ENCODE measurements around the gene SPINK13. TPM values are rescaled to one million over a fixed set of nuclear protein-coding genes. Genes with fewer than 3 reads are reported as not detected.

The SPINK13 gene
- total and polyA plus RNA-seq, 8 donors, result 0.76 to 1.5 (median 1.1) TPM; not detected in 2

DNA sequence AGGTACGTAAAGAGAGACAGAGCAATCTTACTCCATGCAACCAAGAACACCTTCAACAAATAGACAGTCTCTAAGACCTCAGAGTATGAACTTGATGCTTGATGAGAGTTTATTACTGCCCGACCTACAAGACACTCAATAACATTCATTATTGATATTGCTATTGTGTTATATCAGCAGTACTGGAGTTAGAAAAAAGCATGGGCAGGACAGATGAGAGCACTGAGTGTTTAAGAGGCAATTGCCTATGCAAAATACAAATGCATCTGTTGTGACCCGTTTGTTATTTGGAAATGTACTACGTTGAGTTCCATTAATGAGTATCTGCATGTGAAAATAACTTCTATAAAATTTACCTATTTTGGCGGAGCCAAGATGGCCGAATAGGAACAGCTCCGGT lies 38.4 kb upstream of the SPINK13 start:
- DNase-seq (no peak), ATAC-seq (no peak)
- no peaks in the 10 kb centered on the region for H3K4me1 ChIP-seq
- no peak overlapping the region for H3K4me3 ChIP-seq
- H3K9me3 ChIP-seq, result no peaks in the 10 kb centered on the region
- no peak overlapping the region for H3K27ac ChIP-seq
- no peak for TF ChIP-seq CTCF (IDR thresholded peaks at IDR 0.05)
- no peaks in the 10 kb centered on the region for H3K36me3 ChIP-seq
- no peaks in the 10 kb centered on the region for H3K27me3 ChIP-seq
- intact Hi-C loops (cut with DNase I), result no loop called here

- Histone ChIP-seq H3K9me3 (no peaks in the 10 kb centered on the region), H3K27me3 (no peaks in the 10 kb centered on the region), H3K4me3 (no peak overlapping the region), H3K27ac (no peak overlapping the region), H3K36me3 (no peaks in the 10 kb centered on the region), H3K4me1 (no peaks in the 10 kb centered on the region)
- no peak for DNase-seq
- no peak for ATAC-seq
- intact Hi-C loops (cut with DNase I), result no loop called here
- no peak for TF ChIP-seq CTCF (IDR thresholded peaks at IDR 0.05)
Observed at GRCh38 chr5:148237785-148238417, 30.7 kb upstream of the SPINK13 start.

DNA sequence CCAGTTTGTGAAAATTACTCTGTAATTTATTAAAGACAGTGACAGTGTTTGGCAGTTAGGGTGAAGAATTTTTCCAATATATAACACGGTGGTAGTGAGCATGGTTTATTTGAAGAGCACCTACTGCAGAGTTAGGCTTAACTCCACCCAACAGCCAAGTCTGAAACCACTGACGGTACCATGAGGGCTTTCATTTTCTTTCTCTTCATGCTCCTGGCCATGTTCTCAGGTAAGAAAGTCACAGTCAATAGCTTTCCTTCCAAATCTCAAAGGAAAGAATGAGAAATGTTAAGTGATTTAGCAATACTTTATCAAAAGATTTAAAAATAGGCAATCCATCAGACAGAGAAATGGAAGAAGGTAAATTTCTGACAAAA lies 30.2 kb upstream of the SPINK13 start, which contains the start of gene MARCOL:
Gene MARCOL (plus strand): TSS at position 108 of the 377 bp plus-strand sequence. CDS start 73 bp downstream, at position 181.
- no peak for DNase-seq
- H3K36me3 ChIP-seq, result no peaks in the 10 kb centered on the region
- H3K27me3 ChIP-seq, result no peaks in the 10 kb centered on the region
- no peak for TF ChIP-seq CTCF (IDR thresholded peaks at IDR 0.05)
- intact Hi-C loops (cut with DNase I), result no loop called here
- H3K4me3 ChIP-seq, result no peak within 1 kb of the TSS
- no peak for ATAC-seq
- H3K9me3 ChIP-seq, result no peaks in the 10 kb centered on the region
- H3K4me1 ChIP-seq, result no peaks in the 10 kb centered on the region
- no peak within 1 kb of the TSS for H3K27ac ChIP-seq

GRCh38 chr5:148248894-148249293 lies 19.7 kb upstream of the SPINK13 start:
- no peak for TF ChIP-seq CTCF (IDR thresholded peaks at IDR 0.05)
- intact Hi-C loops (cut with DNase I), result no loop called here
- Histone ChIP-seq H3K27me3 (no peaks in the 10 kb centered on the region), H3K9me3 (peaks cover 0 to 10% of the 10 kb centered on the region in 2 donors), H3K27ac (no peak overlapping the region), H3K4me3 (no peak overlapping the region), H3K4me1 (no peaks in the 10 kb centered on the region), H3K36me3 (no peaks in the 10 kb centered on the region)
- no peak for DNase-seq
- no peak for ATAC-seq

- no peak for TF ChIP-seq CTCF (IDR thresholded peaks at IDR 0.05)
- H3K27me3 ChIP-seq, result no peaks in the 10 kb centered on the region
- H3K9me3 ChIP-seq, result peaks cover 0 to 53% of the 10 kb centered on the region in 2 donors
- no peaks in the 10 kb centered on the region for H3K36me3 ChIP-seq
- no peak overlapping the region for H3K4me3 ChIP-seq
- intact Hi-C loops (cut with DNase I), result no loop called here
- DNase-seq (no peak), ATAC-seq (no peak)
- H3K27ac ChIP-seq, result no peak overlapping the region
- H3K4me1 ChIP-seq, result no peaks in the 10 kb centered on the region
Observed at GRCh38 chr5:148255456-148255855, 13.1 kb upstream of the SPINK13 start.
